ENCODE measurements around the gene ETDB.
"Not testable (repeated sequence)": the region's sequence is repeated elsewhere in the genome, so short reads cannot be mapped to it uniquely, and the experiment has no call there.

ETDB gene
- 0 reads per million in 2 experiments for total RNA-seq

DNA sequence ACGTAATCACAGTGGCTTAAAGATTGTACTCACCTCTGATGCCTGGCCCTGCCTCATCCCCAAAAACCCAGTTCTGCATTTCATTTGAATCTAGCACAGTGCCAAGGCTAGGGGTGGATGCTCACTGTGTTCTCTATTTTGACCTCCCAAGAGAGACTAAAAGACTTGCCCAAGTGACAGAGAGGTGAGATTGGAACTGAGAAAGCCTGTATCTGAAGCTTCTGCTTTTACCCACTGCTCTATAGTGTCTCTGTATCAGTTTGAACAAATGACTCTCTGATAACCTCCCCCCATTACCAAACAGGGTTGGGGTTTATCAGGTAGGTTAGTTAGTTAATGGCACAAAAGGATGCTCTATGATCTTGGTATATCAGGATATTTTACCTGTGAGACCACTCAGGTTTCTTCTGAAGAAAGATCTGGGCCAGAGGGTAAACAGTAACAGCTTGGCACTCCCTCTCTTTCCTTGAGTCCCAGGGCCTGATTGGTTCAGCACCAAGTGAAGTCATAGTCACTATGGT is at the start of gene ETDB:
Gene ETDB, minus strand, starts transcription at position 471 of the 521 bp plus-strand sequence. CDS start 1,265 bp downstream, outside the sequence.
- not testable (repeated sequence) for DNase-seq (ENCODE audit: low read depth)

DNA sequence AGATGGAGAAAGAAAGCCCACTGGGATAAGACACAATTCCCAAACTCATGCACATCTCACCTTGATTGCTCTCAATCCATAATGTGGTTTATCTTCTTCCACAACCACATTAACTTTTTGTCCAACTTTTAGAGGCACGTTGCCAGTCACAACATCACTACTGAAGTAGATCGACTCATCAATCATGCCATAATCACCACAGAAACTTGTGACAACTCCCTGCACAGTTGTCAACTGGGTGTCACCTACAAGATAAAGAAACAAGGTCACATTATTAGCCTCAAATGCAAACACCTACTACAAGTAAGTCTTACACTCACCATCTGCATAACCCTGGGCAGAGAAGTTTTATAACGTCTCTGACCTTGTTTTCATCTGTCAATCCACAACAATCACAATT is 49.2 kb upstream of the ETDB start:
- DNase-seq (ENCODE audit: low read depth): not testable (repeated sequence)

DNA sequence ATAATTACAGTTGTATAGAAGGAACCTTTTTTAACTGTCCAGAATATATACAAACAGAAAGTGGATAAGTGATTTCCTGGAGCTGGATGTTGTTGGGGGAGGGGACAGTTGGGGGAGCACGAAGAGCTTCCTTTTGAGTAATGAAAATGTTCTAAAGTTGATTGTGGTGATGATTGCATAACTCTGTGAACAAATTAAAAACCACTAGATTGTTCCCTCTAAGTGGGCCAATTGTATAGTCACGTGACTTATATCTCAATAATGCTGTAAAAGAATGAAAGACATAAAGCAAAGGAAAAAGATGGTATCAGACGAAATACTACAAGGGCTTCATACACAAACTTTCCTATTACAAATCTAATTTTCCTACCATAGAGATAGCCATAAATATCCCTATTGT is 48.2 kb upstream of the ETDB start:
- no peak for DNase-seq (ENCODE audit: low read depth)

DNA sequence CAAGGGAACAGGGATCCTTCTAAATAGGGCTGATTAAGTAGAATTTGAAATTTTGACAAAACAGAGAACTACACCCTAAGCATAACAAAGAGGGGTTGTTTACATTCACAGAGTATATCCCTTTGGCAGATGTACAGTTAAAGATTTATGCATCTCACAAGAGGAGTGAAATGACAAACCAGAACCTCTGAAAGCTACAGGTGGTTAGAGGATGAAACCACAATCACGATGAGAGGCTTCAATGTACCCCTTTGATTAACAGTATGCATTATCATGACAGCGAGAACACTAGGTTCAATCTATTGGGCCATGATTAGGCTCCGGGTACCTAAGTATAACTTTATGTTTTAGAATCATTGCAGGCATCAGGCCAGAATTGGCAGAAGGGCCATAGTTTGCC is 34.4 kb upstream of the ETDB start:
- DNase-seq (ENCODE audit: low read depth): not testable (repeated sequence)

DNA sequence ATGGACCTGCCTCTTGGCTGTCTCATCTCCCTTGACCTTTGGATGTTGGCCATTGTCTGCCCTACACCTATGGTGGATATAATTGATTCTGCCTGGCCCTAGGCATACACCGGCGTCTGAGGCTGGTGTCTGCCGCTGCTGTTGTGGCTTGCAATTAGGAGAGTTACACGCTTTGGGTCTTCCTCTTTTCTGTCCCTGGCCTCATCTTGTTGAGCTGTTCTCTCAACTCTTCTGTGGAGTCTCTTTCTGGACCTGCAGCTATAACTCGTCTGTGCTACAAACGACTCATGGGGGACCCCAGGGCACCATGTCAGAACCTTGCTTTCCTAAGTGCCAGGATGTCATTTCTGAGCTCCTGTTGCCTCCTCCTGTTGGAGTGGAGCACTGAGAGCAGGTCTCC is 5.8 kb upstream of the ETDB start:
- not testable (repeated sequence) for DNase-seq (ENCODE audit: low read depth)

DNA sequence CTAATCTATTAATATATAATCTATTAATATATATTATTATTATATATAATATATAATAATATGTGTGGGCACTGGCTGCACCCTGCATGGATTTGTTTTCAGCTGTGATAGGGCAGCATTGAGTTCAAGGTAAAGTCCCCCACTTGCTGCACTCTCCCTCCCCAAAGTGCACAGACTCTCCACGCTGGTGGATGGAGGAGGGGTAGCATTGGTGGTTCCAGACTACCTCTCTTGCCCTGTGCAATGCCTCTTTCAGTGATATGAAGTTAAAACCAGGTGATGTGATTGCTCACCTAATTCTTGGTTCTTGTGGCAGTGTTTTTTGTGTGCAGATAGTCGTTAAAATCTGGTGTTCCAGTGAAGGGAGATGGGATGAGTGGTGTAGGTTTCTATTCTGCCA is 4.3 kb downstream of the ETDB start:
- DNase-seq (ENCODE audit: low read depth): not testable (repeated sequence)

DNA sequence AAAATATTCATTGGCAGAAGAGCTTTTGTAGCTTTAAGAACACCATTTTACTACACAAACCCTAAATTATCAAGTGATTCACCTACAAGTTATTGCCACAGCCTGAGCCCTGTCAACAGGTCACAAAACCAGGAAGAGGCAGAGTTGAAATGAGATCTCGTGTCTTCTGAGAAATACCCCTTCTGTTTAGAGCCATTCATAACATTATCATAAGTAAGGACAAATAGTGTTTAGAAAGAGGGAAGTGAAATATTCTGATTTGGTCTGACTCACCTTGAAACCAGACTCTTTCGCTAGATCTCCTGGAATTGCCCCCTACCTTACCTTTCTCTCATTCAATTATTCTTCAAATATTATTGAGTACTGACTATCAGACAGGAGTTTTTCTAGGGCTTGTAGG is 5.9 kb downstream of the ETDB start:
- DNase-seq (ENCODE audit: low read depth): no peak

DNA sequence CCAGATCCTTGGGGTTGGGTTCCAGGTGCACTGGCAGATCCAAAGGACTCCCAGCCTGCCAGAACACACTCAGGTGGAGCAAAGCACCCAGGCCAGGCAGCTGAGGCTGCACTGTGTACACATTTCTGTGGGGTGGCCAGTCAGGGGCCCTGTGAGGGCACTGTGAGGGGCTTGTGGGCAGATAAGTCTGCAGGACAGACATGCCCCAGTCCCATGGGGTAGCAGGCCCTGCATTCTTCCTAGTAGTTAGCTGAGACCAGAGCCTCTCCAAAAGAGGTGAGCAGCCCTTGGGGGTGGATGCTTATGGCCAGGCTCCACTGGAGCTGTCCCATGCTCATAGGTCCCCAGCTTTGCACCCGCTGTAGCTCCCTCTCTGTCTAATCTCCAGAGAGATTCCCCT is 7.6 kb downstream of the ETDB start:
- no peak for DNase-seq (ENCODE audit: low read depth)

DNA sequence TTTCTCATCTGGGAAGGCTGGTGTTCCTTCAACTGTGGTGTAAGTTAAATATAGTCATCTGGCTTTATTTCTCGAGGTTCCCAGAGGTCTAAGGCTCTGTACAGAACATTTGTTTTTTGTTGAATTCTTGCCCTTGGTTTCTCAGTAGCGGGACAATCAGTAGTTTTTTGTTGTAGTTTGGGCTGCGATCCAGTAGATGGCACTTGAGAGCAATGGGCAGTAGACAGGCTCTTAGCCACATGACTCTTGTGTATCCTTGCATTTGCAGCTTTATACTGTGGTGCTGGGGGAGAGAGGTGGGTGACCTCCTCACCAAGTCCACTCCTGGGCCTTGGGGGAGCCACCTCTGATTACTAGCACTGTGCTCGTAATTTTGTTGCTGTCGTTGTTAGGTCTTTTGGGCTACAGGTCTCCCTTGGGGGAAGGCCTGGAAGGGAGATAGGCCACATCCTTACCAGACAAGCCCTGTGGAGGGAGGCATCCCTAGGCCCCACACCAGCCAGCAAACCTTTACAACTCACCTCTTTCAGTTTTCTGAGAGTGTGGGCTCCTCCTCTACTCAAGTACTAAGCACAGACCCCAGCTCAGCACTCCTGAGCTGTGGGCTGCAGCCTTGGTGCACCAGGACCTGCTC is 8.1 kb downstream of the ETDB start:
- peak; percentile 10 for DNase-seq (ENCODE audit: low read depth)

DNA sequence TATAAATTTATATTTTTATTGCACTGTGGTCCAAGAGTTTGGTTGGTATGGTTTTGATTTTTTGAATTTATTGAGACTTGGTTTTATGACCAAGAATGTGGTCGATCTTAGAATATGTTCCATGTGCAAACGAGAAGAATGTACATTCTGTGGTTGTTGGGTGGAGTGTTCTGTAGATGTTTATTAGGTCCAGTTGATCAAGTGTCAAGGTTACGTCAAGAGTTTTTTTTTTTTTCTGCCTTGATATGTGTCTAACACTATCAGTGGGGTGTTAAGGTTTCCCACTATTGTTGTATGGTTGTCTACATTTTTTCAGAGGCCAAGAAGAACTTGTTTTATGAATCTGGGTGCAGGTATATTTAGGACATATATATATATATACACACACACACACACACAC is 10.8 kb downstream of the ETDB start:
- DNase-seq (ENCODE audit: low read depth): no peak

DNA sequence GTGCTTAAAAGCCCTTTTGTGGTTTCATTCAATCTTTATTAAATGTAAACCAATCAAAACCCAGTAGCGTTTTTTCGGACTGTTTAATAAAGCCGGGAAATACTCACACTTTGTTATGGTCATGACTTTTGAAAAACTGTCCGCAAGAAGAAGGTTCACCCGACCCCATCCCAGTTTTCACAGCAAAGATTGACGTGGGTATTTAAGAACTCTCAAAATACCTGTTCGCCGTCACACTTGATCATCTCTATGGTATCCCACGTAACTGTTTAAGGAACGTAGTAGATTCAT is 20.9 kb downstream of the ETDB start:
- DNase-seq (ENCODE audit: low read depth): no peak

DNA sequence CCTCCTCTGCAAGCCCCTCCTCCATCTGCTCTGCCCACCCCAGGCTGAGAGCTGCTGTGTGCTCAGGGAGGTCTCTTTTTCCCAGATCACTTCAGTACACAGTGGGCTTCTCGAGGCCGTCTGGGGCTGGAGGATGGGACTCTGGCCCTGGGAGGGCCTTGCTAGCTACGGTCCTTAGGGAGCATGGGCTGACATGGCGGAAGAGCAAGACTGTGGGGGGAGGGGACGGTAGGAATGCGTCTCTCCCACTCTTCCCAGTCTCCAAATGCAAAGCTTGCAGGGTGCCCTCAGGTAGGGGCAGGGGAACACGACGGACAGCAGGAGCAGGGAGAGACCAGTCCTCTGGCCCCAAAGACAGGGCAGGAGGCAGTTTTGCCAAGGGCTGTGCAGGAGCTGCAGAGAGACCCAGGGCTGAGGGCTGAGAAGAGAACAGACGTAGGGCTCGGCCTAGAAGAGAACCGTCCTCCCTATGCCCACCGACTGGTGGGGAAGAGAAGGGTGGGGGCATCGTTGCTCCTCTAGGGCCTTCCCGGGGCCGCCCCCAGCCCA is 23.1 kb downstream of the ETDB start:
- not testable (repeated sequence) for DNase-seq (ENCODE audit: low read depth)

DNA sequence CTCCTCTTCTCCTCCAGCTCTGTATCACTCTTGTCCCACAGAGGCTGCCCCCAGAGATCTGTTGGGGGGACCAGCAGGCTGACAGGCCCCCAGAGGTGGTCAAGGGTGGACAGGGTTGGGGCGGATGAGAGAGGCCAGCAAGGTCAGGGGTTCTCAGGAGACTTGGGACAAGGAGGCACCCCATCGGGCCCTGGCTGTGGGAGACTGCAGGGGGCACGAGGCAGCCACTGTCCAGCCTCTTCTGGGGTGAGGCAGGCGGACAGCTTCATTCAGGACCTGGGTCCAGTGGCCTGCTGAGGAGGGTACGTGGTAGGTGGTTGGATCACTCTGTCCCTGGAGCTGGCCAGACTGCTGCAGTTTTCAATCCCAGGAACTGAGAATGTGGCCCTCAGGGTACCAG is 24.6 kb downstream of the ETDB start:
- DNase-seq (ENCODE audit: low read depth): no peak

DNA sequence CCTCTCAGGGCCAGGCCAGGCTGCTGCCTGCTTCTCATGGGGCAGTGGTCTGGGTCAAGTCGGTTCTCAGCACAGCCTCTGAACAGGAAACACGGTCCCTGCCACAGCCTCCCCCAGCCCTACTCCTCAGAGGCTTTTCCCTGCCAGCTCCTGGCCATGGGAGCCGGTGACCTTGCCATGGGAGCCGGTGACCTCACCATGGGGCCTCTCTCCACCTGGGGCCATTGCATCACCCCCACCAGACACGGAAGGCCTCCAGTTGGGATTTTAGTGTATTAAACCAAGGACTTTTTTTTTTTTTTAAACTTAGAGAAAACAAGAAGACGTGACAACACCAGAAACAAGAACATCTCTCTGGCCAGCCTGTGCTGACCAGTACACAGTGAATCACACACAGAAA is 25.6 kb downstream of the ETDB start:
- no peak for DNase-seq (ENCODE audit: low read depth)

DNA sequence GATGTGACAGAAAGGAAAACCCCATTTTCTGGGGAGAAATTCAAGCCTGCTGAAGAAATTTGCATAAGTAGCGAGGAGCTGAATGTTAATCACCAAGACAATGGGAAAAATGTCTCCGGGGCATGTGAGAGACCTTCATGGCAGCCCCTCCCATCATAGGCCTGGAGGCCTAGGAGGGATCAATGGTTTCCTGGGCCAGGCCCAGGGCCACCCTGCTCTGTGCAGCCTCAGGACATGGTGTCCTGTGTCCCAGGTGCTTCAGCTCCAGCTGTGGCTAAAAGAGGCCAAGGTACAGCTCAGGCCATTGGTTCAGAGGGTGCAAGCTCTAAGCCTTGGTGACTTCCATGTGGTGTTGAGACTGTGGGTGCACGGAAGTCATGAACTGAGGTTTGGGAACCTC is 31.2 kb downstream of the ETDB start:
- DNase-seq (ENCODE audit: low read depth): no peak

DNA sequence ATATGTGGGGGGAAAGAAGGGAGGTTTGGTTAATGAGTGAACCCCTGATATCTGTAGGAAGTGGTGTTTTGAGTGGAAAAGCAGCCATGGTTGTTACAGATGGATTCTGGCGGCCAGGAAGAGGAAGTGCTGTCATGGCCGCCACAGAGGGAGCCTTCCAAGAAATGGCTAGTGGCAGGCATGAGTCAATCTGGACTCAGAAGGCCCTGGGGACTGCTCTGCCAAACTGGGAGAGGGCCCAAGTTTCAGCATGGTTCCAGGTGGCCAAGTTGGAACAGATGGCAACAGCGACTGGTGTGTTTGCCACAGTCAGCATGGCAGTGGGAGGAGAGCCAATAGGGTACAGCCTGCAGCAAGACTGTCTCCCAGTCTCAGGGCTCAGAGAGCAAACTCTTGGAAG is 32.5 kb downstream of the ETDB start:
- no peak for DNase-seq (ENCODE audit: low read depth)

DNA sequence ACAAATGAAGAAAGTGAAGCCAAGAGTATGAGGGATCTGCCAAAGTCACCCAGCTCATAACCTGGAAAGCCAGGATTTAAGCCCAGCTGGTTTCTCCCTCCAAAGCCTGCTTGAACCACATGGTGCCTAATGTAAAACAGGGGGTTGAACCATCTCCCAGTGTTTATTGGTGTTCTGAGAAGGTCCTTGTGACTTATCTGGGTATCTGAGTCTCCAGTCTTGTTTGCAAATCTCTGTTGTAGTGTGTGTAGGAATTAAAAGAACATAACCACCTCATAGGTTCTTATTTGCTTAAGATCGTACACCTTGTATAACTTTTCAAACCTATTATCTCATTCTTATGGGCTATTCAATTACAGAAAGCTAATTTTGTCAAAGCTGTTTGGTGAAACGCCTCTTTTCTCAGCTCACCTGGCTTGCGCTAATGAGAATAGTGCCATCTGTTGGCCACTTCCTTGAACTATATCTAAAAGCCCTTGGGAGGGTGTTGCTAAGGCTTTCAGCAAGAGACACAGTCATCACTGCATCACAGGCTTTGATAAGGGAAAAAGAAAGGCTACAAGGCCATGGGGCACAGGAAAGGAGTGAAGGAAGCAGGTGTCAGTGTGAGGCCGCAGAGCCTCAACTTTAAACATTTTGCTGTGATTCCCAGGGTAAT is 34.0 kb downstream of the ETDB start:
- peak; percentile 10 for DNase-seq (ENCODE audit: low read depth)

DNA sequence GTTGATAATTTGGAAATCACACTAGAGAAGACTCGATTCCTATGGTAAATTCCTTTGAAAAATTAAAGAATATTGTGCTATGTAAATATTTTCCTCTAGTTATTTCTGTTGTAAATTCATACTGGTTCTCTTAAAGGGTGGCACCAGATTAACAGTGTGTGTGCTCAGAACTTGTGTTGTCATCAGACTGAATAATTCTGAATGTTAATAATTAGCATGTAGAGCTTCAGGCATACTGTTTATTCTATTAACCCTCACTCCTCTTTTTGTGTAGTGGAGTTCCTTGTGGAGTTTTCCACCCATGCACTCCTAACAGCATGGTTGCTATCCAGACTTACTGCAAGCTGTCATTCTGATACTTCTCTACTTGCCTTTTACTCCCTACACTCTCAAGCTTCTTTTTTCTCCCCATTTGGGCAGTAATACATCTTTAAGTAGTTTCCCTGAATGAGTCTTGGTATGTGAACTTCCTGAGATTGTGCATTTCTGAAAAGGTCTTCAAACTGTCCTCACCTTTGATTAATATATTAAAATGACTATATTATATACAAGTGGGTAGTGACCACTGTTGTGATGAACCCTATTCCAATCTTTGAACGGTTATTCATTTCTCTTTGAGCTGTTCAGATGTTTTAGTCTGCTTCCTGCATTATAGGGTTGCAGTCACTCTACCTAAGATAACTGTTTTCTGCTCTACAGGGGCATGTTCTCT is 38.5 kb downstream of the ETDB start:
- no peak for DNase-seq (ENCODE audit: low read depth)
